PFSK-1 (cell line): ENCODE data around the gene MED28.

ENCODE experiments used
- POLR2AphosphoS5 ChIP-seq: IDR thresholded peaks from 2 replicates; pipeline ENCODE4 v1.6.1; 2012; ENCODE audit warnings: low read depth, mild to moderate bottlenecking, control low read depth, low read length, moderate library complexity
- TAF1 ChIP-seq: IDR thresholded peaks from 2 replicates; pipeline ENCODE4 v1.6.1; 2012; ENCODE audit warnings: low read length, control low read depth, borderline replicate concordance; ENCODE audit not compliant: insufficient read depth

- TF ChIP-seq POLR2AphosphoS5 (no peak), TAF1 (no peak)
Observed at GRCh38 chr4:17578482-17578891, 36.0 kb upstream of the MED28 start.
